Central memory CD4-positive, alpha-beta T cell (primary cell): ENCODE measurements around the gene DHRS1.

ENCODE experiments used
- DNase-seq: peaks from one replicate; pipeline ENCODE4 v3.0.0; 2022

DHRS1 gene

GRCh38 chr14:24241829-24242443 is 57.6 kb downstream of the DHRS1 start:
- peak; percentile 95 for DNase-seq
